Gastroesophageal sphincter (tissue), 4 donors: Measurements from ENCODE around the gene RAB7A. TPM values are rescaled to one million over a fixed set of nuclear protein-coding genes. Genes with fewer than 3 reads are reported as not detected.

ENCODE experiments used
- ATAC-seq: fragments of 150-250 bp; one replicate; pipeline ENCODE4 v1.9.1; 2016; ENCODE audit warnings: mild to moderate bottlenecking, moderate library complexity
- H3K27ac ChIP-seq, 4 donors: fragments of 200-600 bp; sonication (generic) in 3 of 4; 1 replicate in 3 of 4; 2 replicates in 1 of 4; pipeline ENCODE4 v1.5.1; 2016 to 2019
- H3K27me3 ChIP-seq: fragments of 200-600 bp; sonication (generic); one replicate; pipeline ENCODE4 v1.5.1; 2019
- H3K36me3 ChIP-seq, 2 donors: fragments of 200-600 bp; sonication (generic); one replicate each; pipeline ENCODE4 v1.5.1; 2019; ENCODE audit warnings: control low read depth in 1 of 2
- H3K4me1 ChIP-seq, 3 donors: fragments of 200-600 bp; sonication (generic); 1 replicate in 2 of 3; 2 replicates in 1 of 3; pipeline ENCODE4 v1.5.1; 2016 to 2019; ENCODE audit warnings: control low read depth in 2 of 3
- H3K4me3 ChIP-seq, 2 donors: fragments of 200-600 bp; sonication (generic); one replicate each; pipeline ENCODE4 v1.5.1; 2019; ENCODE audit warnings: mild to moderate bottlenecking in 1 of 2, moderate library complexity in 1 of 2
- H3K9me3 ChIP-seq, 3 donors: fragments of 200-600 bp; sonication (generic); one replicate each; pipeline ENCODE4 v1.5.1; 2017 to 2019; ENCODE audit warnings: control low read depth in 2 of 3
- EP300 ChIP-seq: sonication (generic); formaldehyde crosslinking; IDR thresholded peaks from one replicate; pipeline ENCODE4 v1.6.1; 2017; ENCODE audit warnings: antibody characterized with exemption, mild to moderate bottlenecking
- POLR2A ChIP-seq, 2 donors: fragments of 450-650 bp; IDR thresholded peaks; one replicate each; pipeline ENCODE4 v1.6.1; 2017; ENCODE audit warnings: antibody characterized with exemption in 2 of 2, mild to moderate bottlenecking in 2 of 2, moderate library complexity in 1 of 2
- POLR2AphosphoS5 ChIP-seq: sonication (generic); formaldehyde crosslinking; IDR thresholded peaks from one replicate; pipeline ENCODE4 v1.6.1; 2017; ENCODE audit warnings: antibody characterized with exemption
- WGBS, 2 donors: methylation state at CpG; one replicate each; pipeline ENCODE4 v1.1.5; 2018; ENCODE audit warnings: low coverage in 1 of 2; 5-methylcytosine and 5-hydroxymethylcytosine counted together
- total RNA-seq, 4 donors: library from RNA; depleted of rRNA; stranded (reverse); fragments of >200 nt; gene quantifications; one replicate each; pipeline ENCODE4 v1.1.0, GENCODE V29; 2016
- TF ChIP-seq, protein P1 (sequence below), 4 experiments: fragments of 200-600 bp in 2 of 4; fragments of 450-650 bp in 2 of 4; sonication (generic) in 1 of 4; IDR thresholded peaks; one replicate each; pipeline ENCODE4 v1.5.1; 2017 to 2019; ENCODE audit warnings: antibody characterized with exemption in 4 of 4, mild to moderate bottlenecking in 2 of 4, moderate library complexity in 2 of 4

Gene RAB7A
- total RNA-seq, 4 donors from 2014 or later, result 77.9 to 109 (median 87.2) TPM

DNA sequence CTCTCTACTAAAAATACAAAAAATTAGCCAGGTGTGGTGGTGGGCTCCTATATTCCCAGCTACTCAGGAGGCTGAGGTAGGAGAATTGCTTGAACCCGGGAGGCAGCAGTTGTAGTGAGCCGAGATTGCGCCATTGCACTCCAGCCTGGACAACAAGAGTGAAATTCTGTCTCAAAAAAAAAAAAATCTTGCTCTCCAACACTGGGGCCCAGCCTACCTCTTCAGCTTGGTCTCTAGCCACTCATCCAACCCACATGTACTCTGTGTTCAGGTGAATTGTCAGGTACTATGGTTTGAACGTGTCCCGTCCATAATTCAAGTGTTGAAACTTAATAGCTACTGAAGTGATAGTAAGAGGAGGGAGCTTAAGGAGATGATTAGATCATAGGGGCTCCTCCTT, 22.4 kb upstream of the RAB7A start:
- no peak overlapping the region for H3K27ac ChIP-seq
- H3K4me3 ChIP-seq, result no peak overlapping the region
- no peaks in the 10 kb centered on the region for H3K27me3 ChIP-seq
- ATAC-seq, result no peak
- H3K4me1 ChIP-seq, result peaks cover 0 to 13% (median 0%) of the 10 kb centered on the region in 3 donors
- H3K9me3 ChIP-seq, result no peaks in the 10 kb centered on the region
- H3K36me3 ChIP-seq, result no peaks in the 10 kb centered on the region
- TF ChIP-seq POLR2A (IDR thresholded peaks at IDR 0.05) (no peak), EP300 (no peak), POLR2AphosphoS5 (no peak)
- TF ChIP-seq, protein P1, sequence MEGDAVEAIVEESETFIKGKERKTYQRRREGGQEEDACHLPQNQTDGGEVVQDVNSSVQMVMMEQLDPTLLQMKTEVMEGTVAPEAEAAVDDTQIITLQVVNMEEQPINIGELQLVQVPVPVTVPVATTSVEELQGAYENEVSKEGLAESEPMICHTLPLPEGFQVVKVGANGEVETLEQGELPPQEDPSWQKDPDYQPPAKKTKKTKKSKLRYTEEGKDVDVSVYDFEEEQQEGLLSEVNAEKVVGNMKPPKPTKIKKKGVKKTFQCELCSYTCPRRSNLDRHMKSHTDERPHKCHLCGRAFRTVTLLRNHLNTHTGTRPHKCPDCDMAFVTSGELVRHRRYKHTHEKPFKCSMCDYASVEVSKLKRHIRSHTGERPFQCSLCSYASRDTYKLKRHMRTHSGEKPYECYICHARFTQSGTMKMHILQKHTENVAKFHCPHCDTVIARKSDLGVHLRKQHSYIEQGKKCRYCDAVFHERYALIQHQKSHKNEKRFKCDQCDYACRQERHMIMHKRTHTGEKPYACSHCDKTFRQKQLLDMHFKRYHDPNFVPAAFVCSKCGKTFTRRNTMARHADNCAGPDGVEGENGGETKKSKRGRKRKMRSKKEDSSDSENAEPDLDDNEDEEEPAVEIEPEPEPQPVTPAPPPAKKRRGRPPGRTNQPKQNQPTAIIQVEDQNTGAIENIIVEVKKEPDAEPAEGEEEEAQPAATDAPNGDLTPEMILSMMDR (IDR thresholded peaks at IDR 0.05), result no peak
- 88 to 99% methylated on average over 4 to 5 of the region's 5 CpGs for WGBS, 2 donors

DNA sequence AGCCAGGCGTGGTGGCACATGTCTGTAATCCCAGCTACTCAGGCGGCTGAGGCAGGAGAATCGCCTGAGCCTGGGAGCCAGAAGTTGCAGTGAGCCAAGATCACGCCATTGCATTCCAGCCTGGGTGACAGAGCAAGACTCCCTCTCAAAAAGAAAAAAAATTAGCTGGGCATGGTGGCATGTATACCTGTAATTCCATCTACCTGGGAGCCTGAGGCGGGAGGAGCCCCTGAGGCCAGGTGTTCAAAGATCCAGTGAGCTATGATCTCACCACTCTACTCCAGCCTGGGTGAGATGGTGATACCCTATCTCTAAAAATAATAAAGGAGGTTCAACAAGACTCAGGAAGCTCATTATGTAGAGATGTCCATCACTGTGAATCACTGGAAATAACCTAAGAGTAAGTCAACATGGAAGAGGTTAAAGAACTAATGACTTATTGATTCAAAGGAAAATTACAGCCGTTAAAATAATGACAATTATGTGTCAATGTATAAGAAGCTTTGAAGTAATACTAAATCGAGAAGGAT, 19.8 kb upstream of the RAB7A start:
- WGBS, 2 donors, result 81 to 90% methylated on average over 3 to 7 of the region's 7 CpGs
- TF ChIP-seq, protein P1 (IDR thresholded peaks at IDR 0.05), result no peak
- no peak for TF ChIP-seq EP300
- TF ChIP-seq POLR2AphosphoS5, result no peak
- TF ChIP-seq POLR2A (IDR thresholded peaks at IDR 0.05), result no peak

DNA sequence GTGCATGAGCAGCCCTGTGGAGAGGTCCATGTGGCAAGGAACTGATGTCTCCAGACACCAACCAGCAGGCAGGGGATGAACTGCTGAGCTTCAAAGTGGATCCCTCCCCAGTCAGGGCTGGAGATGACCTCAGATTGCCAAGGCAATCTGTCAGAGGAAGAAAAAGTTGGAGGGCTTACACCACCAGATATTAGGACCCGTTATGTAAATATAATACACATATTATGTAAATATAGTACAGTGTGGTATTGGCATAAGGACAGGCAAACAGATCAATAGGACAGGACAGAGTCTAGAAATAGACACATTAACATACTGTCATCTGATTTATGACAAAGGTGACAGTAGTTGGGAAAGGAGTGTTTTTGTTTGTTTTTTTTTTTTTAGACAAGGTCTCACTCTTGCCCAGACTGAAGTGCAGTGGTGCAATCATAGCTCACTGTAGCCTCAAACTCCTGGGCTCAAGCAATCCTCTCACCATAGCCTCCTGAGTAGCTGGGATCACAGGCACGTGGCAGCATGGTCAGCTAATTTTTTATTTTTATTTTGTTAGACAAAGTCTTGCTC, 18.0 kb upstream of the RAB7A start:
- no peaks in the 10 kb centered on the region for H3K36me3 ChIP-seq

More for the DNA sequence above, 19.8 kb upstream of the RAB7A start:
- Histone ChIP-seq H3K27ac (no peak overlapping the region), H3K4me1 (peaks cover 0 to 7% (median 0%) of the 10 kb centered on the region in 3 donors), H3K36me3 (no peaks in the 10 kb centered on the region), H3K9me3 (no peaks in the 10 kb centered on the region), H3K4me3 (no peak overlapping the region), H3K27me3 (no peaks in the 10 kb centered on the region)
- no peak for ATAC-seq

DNA sequence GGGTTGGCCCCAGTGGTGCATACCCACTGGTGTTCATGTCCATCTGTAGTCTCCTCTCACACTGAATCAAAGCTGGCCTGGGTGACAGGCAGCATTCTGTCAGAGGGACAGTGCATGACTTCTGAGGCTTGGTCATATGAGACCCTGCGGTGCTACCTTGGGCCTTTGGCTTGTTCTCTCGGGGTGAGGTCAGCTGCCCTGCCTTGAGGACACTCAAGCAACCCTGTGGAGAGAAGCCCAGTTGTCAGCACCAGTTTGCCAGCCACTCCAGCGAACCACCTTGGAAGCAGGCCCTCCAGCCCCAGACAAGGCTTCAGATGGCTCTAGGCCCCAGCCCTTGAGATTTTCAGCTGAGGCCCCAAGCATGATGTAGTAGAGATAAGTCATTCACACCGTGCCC, 16.9 kb upstream of the RAB7A start:
- Histone ChIP-seq H3K9me3 (no peaks in the 10 kb centered on the region), H3K27me3 (no peaks in the 10 kb centered on the region), H3K4me3 (no peak overlapping the region), H3K36me3 (no peaks in the 10 kb centered on the region), H3K27ac (no peak overlapping the region), H3K4me1 (no peaks in the 10 kb centered on the region)
- no peak for ATAC-seq
- WGBS, 2 donors, result 100% methylated on average over 1 of the region's 4 CpGs; no CpG with 5 or more reads in 1 of the 2 donors
- TF ChIP-seq, protein P1 (IDR thresholded peaks at IDR 0.05), result no peak
- no peak for TF ChIP-seq POLR2AphosphoS5

More for the DNA sequence above, 18.0 kb upstream of the RAB7A start:
- ATAC-seq, result no peak
- no peaks in the 10 kb centered on the region for H3K9me3 ChIP-seq
- TF ChIP-seq, protein P1 (IDR thresholded peaks at IDR 0.05), result no peak
- no peak for TF ChIP-seq POLR2AphosphoS5
- no peak for TF ChIP-seq POLR2A (IDR thresholded peaks at IDR 0.05)
- TF ChIP-seq EP300, result no peak
- no peak overlapping the region for H3K27ac ChIP-seq
- H3K4me3 ChIP-seq, result no peak overlapping the region
- no peaks in the 10 kb centered on the region for H3K4me1 ChIP-seq
- WGBS, 2 donors, result 76 to 78% methylated on average over 2 of the region's 2 CpGs
- H3K27me3 ChIP-seq, result no peaks in the 10 kb centered on the region

DNA sequence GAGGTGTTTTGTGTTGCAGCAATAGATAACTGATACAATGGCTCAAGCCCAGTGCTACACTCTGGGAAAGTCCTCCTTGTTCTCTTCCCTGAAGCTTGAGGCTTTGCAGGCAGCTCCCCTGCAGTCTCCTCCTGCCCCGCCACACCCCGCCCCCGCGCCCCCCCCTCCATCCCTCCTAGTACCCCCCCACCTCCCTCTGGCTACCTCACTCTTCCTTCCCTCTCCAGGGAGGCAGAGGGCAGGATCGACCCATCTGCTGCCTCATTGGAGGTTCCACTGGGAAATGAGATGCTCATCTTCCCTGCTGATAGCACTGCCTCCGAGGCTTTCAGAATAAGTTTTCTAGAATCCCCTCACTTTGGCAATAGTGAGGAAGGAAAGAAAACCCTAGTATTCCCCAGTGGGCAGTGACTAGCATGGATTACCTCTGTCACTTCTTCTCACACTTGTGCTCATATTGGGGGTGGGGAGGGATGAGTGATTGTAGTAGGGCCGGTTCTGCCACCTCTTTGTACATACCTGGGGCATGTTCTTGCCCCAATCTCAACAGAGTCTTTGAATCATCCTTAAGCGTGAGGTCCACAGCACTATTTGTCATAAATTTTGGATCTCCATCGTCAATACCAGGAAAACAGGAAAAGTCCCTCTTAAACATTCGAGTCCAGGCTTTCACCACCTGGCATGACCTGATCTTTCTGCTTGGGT, 16.3 kb upstream of the RAB7A start:
- 48 to 77% methylated on average over 4 to 7 of the region's 10 CpGs for WGBS, 2 donors

More for the DNA sequence above, 16.3 kb upstream of the RAB7A start:
- H3K27me3 ChIP-seq, result no peaks in the 10 kb centered on the region
- ATAC-seq, result no peak
- H3K36me3 ChIP-seq, result no peaks in the 10 kb centered on the region
- no peaks in the 10 kb centered on the region for H3K9me3 ChIP-seq
- TF ChIP-seq POLR2A (IDR thresholded peaks at IDR 0.05), result no peak
- TF ChIP-seq POLR2AphosphoS5, result no peak
- TF ChIP-seq EP300, result no peak
- TF ChIP-seq, protein P1 (IDR thresholded peaks at IDR 0.05), result no peak
- no peaks in the 10 kb centered on the region for H3K4me1 ChIP-seq
- no peak overlapping the region for H3K4me3 ChIP-seq
- H3K27ac ChIP-seq, result no peak overlapping the region
